ENCODE measurements around the gene SUN2. TPM values are rescaled to one million over a fixed set of nuclear protein-coding genes. Genes with fewer than 3 reads are reported as not detected.

Gene SUN2
- total and polyA plus RNA-seq, 2 of the 8 experiments (the other 6 are each of a cell fraction or from before 2014, with no cell fraction given): 5.1 to 10.5 TPM

DNA sequence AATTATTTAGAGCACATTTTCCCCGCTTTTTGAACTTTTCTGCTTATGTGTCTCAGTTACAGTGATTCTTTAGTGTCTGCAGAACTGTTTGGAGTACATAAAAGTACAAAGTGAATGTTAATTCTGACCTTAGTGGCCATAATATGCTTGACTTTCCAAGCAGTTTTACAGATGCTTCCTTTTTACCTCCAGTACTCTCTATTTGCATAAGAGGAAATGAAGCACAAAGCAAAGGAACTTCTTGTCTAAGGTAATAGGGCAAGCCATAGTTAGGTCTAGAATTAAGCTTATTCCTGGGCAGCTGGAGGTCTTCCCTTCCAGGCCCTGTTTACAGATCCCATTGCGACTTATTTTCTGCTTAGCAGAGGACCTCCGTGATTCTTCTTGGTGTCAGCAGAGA lies 46.5 kb downstream of the SUN2 start (continued):
- TF ChIP-seq SIN3A (conservative IDR thresholded peaks at IDR 0.05 in 1 of 2, IDR thresholded peaks at IDR 0.05 in 1 of 2; ENCODE audit: low read depth in 1 of 2, low read length in 2 of 2): no peak
- TF ChIP-seq EP300 (IDR thresholded peaks at IDR 0.05; ENCODE audit: borderline replicate concordance in 1 of 2, low read depth in 2 of 2, low read length in 2 of 2): no peak
- TF ChIP-seq, protein P1, sequence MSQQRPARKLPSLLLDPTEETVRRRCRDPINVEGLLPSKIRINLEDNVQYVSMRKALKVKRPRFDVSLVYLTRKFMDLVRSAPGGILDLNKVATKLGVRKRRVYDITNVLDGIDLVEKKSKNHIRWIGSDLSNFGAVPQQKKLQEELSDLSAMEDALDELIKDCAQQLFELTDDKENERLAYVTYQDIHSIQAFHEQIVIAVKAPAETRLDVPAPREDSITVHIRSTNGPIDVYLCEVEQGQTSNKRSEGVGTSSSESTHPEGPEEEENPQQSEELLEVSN (IDR thresholded peaks at IDR 0.05): no peak
- no peak for TF ChIP-seq GABPA (IDR thresholded peaks at IDR 0.05; ENCODE audit: borderline replicate concordance, insufficient read depth, low read length)
- no peak for TF ChIP-seq RBBP5 (IDR thresholded peaks at IDR 0.05; ENCODE audit: borderline replicate concordance, low read depth, low read length)
